Heart left ventricle (tissue), 16 donors: ENCODE results near the gene PVR. TPM values are rescaled to one million over a fixed set of nuclear protein-coding genes. Genes with fewer than 3 reads are reported as not detected.

Experiments
- ATAC-seq, 4 donors: fragments of 200-7000 bp; cut with Tn5 transposase; one replicate each; pipeline ENCODE4 v1.9.1; 2020 to 2022; ENCODE audit warnings: moderate library complexity in 4 of 4, mild to moderate bottlenecking in 3 of 4, moderate number of reproducible peaks in 1 of 4
- DNase-seq, 5 donors: peaks; one replicate each; pipeline ENCODE4 v3.0.0-alpha.2; 2020
- H3K27ac ChIP-seq, 12 donors: fragments of 200-600 bp; sonication (generic) in 4 of 12; one replicate each; pipeline versions ENCODE4 v1.5.0 to v1.8.0; 2016 to 2022; ENCODE audit warnings: mild to moderate bottlenecking in 2 of 12
- H3K27me3 ChIP-seq, 9 donors: fragments of 200-600 bp; sonication (generic) in 2 of 9; one replicate each; pipeline versions ENCODE4 v1.5.1 to v1.8.0; 2016 to 2022; ENCODE audit warnings: mild to moderate bottlenecking in 3 of 9
- H3K36me3 ChIP-seq, 9 donors: fragments of 200-600 bp; sonication (generic) in 2 of 9; one replicate each; pipeline versions ENCODE4 v1.5.0 to v1.8.0; 2018 to 2022; ENCODE audit warnings: mild to moderate bottlenecking in 2 of 9
- H3K4me1 ChIP-seq, 12 donors: fragments of 200-600 bp; sonication (generic) in 4 of 12; one replicate each; pipeline versions ENCODE4 v1.5.0 to v1.8.0; 2016 to 2022; ENCODE audit warnings: mild to moderate bottlenecking in 3 of 12
- H3K4me3 ChIP-seq, 12 donors: fragments of 200-600 bp; sonication (generic) in 4 of 12; one replicate each; pipeline versions ENCODE4 v1.5.0 to v1.8.0; 2017 to 2022; ENCODE audit warnings: mild to moderate bottlenecking in 9 of 12, moderate library complexity in 4 of 12
- H3K9me3 ChIP-seq, 12 donors: fragments of 200-600 bp; sonication (generic) in 4 of 12; one replicate each; pipeline versions ENCODE4 v1.5.0 to v1.8.0; 2016 to 2022; ENCODE audit warnings: mild to moderate bottlenecking in 1 of 12
- POLR2A ChIP-seq, 2 donors: fragments of 450-650 bp; IDR thresholded peaks; one replicate each; pipeline ENCODE4 v1.6.1; 2017; ENCODE audit warnings: antibody characterized with exemption in 2 of 2, mild to moderate bottlenecking in 2 of 2, moderate library complexity in 2 of 2
- WGBS, 4 donors: extraction: QIAGEN DNeasy Blood & Tissue Kit in 2 of 4; methylation state at CpG; one replicate each; pipeline versions ENCODE4 v1.1.5 to v1.1.7; 2013 to 2018; 5-methylcytosine and 5-hydroxymethylcytosine counted together
- intact Hi-C, 10 donors: fragments of 100-400 bp; cut with DNase I; formaldehyde crosslinking; loops; one replicate each; pipeline versions ENCODE4 v1.11.1 to v1.14.2; 2022
- long read RNA-seq, 3 donors: library from polyadenylated mRNA; unstranded; transcript quantifications; one replicate each; pipeline ENCODE4 v2.0.0, GENCODE V29; 2020 to 2021
- polyA plus RNA-seq, 2 donors: library from polyadenylated mRNA; stranded (reverse); fragments of 200-250 nt; gene quantifications; one replicate each; pipeline ENCODE4 v1.2.3, GENCODE V29; 2013
- total RNA-seq, 9 donors: library from RNA; depleted of rRNA in 2 of 9; stranded (reverse); fragments of >200 nt in 2 of 9; fragmentation: NEBNext Ultra II Directional in 3 of 9; extraction: Animal tissue kit (Norgen Biotek cat#: 25700) in 3 of 9; gene quantifications; one replicate each; pipeline versions ENCODE4 v1.1.0 to v1.2.4, GENCODE V29; 2016 to 2023
- TF ChIP-seq, protein P1 (sequence below), 12 donors: fragments of 200-600 bp; sonication (generic) in 4 of 12; IDR thresholded peaks; one replicate each; pipeline versions ENCODE4 v1.5.0 to v1.8.0; 2018 to 2022; ENCODE audit warnings: antibody characterized with exemption in 12 of 12, mild to moderate bottlenecking in 5 of 12
- donor health status: ischemic (EF 13 %, LVEDD 7.1; RV severe dilation, severe dysfunction).
- donor health status: healthy with polysubstance abuse.
- donor health status: DM: no; HTN: yes; CAD: no.
- donor health status: DM: no; HTN: no; CAD: no.
- donor health status: ischemic (EF 25% LVEDD 6.9; RV normal size, moderate dysfunction).
- donor health status: ischemic (EF 25% LVEDD 5.7; RV mildly dilated, moderate dysfunction).
- donor health status: healthy.
- donor health status: DM: yes; HTN: yes; CAD: no.
- donor health status: ischemic (EF 35%, LVEDD 5.7; RV mildly dilated, moderate dysfunction).
- donor health status: nonischemic (EF 11% LVEDD 7.7; RV severe dilation, severe dysfunction).
- donor health status: DM: yes; HTN: yes; CAD: no.
- donor health status: PGD.
- donor health status: ischemic (EF 29% LVEDD 5.4; RV normal size, mild dysfunction).
- donor health status: nonischemic (EF 23%, LVEDD 6.1; RV moderate dilation, normal function).

PVR gene, protein sequence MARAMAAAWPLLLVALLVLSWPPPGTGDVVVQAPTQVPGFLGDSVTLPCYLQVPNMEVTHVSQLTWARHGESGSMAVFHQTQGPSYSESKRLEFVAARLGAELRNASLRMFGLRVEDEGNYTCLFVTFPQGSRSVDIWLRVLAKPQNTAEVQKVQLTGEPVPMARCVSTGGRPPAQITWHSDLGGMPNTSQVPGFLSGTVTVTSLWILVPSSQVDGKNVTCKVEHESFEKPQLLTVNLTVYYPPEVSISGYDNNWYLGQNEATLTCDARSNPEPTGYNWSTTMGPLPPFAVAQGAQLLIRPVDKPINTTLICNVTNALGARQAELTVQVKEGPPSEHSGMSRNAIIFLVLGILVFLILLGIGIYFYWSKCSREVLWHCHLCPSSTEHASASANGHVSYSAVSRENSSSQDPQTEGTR
- total RNA-seq (100 to 1,000 TPM in 2 of 9 donors, 10 to 100 TPM in 7; 33.7 to 140 (median 49.1) TPM), polyA plus RNA-seq (100 to 1,000 TPM in 1 of 2 donors, 10 to 100 TPM in 1; 34.1 to 143 TPM)
- long read RNA-seq, donor 1, transcript PVR-204 (6 exons, 1,344 nt): minor isoform, 19 of 72 reads
- long read RNA-seq, donor 1, transcript PVR-205 (8 exons, 3,325 nt): major isoform, 24 of 72 reads
- long read RNA-seq, donor 1, partial matches to known transcripts: 10 of 72 reads
- long read RNA-seq, donor 1, other reads (novel, unspliced or antisense): 18 of 72 reads
- long read RNA-seq, donor 2, transcript PVR-203 (8 exons, 3,078 nt): minor isoform, 17 of 467 reads
- long read RNA-seq, donor 2, transcript PVR-204 (6 exons, 1,344 nt): major isoform, 203 of 467 reads
- long read RNA-seq, donor 2, transcript PVR-202 (7 exons, 3,166 nt): minor isoform, 8 of 467 reads
- long read RNA-seq, donor 2, transcript PVR-205 (8 exons, 3,325 nt): minor isoform, 166 of 467 reads
- long read RNA-seq, donor 2, partial matches to known transcripts: 30 of 467 reads
- long read RNA-seq, donor 2, other reads (novel, unspliced or antisense): 43 of 467 reads
- long read RNA-seq, donor 3, transcript PVR-203 (8 exons, 3,078 nt): minor isoform, 8 of 248 reads
- long read RNA-seq, donor 3, transcript PVR-204 (6 exons, 1,344 nt): minor isoform, 35 of 248 reads
- long read RNA-seq, donor 3, transcript PVR-202 (7 exons, 3,166 nt): minor isoform, 10 of 248 reads
- long read RNA-seq, donor 3, transcript PVR-205 (8 exons, 3,325 nt): major isoform, 92 of 248 reads
- long read RNA-seq, donor 3, partial matches to known transcripts: 82 of 248 reads
- long read RNA-seq, donor 3, other reads (novel, unspliced or antisense): 21 of 248 reads

DNA sequence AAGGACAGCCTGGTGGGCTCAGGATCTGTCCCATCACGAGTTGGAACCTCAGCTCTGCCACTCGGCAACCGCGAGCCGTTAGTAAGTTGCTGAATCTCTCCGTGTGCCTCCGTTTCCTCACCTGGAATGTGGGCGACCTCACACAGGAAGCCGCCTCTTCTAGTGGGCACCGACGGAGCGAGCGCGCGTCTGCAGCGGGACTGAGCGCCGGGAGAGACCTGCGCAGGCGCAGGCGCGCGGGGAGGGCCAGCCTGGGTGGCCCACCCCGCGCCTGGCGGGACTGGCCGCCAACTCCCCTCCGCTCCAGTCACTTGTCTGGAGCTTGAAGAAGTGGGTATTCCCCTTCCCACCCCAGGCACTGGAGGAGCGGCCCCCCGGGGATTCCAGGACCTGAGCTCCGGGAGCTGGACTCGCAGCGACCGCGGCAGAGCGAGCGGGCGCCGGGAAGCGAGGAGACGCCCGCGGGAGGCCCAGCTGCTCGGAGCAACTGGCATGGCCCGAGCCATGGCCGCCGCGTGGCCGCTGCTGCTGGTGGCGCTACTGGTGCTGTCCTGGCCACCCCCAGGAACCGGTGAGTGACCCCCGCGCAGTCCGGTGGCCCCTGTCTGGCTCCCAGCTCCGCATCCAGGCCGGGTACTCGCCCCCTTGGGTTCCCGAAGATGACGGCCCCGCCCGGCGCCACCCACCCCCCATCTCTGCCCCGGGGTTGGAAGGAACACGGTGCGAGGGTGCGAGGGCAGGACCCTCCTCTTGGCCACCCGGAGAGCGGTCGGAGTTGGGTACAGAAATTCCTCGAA, at the start of gene PVR:
TSS of gene PVR (plus strand) at position 306 of the 797 bp plus-strand sequence. CDS start at position 493, 187 bp downstream.
- Histone ChIP-seq H3K9me3 (no peaks in the 10 kb centered on the region), H3K27ac (peak within 1 kb of the TSS; percentile 57 to 96 (median 88)), H3K4me3 (peak within 1 kb of the TSS; percentile 59 to 95 (median 80)), H3K36me3 (peaks cover 0 to 4% (median 0%) of the 10 kb centered on the region in 9 donors), H3K27me3 (no peaks in the 10 kb centered on the region), H3K4me1 (peaks cover 6 to 44% (median 32%) of the 10 kb centered on the region in 12 donors)
- peak; percentile 61 to 94 (median 92) for ATAC-seq
- WGBS, 4 donors: 0 to 1% (median 1%) methylated on average over 32 to 70 of the region's 70 CpGs
- intact Hi-C loops: loop anchor here in 1 of 10 donors (5.0 kb wide), 1 partner anchor 37 kb away; no protein-coding TSS in a partner anchor
- DNase-seq: peak; percentile 75 to 89 (median 82)
- TF ChIP-seq, protein P1, sequence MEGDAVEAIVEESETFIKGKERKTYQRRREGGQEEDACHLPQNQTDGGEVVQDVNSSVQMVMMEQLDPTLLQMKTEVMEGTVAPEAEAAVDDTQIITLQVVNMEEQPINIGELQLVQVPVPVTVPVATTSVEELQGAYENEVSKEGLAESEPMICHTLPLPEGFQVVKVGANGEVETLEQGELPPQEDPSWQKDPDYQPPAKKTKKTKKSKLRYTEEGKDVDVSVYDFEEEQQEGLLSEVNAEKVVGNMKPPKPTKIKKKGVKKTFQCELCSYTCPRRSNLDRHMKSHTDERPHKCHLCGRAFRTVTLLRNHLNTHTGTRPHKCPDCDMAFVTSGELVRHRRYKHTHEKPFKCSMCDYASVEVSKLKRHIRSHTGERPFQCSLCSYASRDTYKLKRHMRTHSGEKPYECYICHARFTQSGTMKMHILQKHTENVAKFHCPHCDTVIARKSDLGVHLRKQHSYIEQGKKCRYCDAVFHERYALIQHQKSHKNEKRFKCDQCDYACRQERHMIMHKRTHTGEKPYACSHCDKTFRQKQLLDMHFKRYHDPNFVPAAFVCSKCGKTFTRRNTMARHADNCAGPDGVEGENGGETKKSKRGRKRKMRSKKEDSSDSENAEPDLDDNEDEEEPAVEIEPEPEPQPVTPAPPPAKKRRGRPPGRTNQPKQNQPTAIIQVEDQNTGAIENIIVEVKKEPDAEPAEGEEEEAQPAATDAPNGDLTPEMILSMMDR (IDR thresholded peaks at IDR 0.05): peak in 1 of 12 donors; percentile 20
- TF ChIP-seq POLR2A (IDR thresholded peaks at IDR 0.05): peak in 1 of 2 donors; percentile 86

DNA sequence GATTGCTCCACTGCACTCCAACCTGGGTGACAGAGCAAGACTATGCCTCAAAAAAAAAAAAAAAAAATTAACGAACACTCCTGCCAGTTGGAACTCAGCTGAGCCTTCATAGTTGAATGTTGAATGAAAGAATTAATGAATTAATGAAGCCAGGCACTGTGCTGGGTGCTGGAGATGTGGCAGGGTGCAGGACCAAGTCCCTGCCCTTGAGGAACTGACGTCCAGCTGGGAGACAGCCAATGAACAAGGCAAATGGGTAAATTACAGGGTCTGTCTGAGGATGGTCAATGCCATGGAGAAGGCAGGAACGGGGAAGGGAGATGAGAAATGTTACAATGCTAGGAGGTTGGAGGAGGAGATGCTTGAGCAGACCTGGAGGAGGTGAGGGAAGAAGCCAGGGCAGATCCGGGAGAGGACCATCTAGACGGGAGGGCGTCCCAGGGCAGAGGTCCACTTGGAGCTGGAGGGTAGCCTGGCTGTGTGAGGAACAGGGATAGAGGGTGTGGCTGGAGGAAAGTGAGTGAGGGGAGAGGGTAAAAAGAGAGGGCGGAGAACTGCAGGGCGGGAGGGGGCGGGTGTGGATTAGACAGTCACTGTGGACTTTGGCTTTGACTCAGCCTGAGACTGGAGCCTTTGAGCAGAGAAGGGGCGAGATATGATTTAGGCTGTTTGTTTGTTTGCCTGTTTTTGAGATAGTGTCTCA, 47.1 kb upstream of the PVR start:
- intact Hi-C loops: no loop called here
- Histone ChIP-seq H3K4me3 (no peak overlapping the region), H3K27me3 (peaks cover 0 to 5% (median 0%) of the 10 kb centered on the region in 9 donors), H3K9me3 (peaks cover 0 to 5% (median 0%) of the 10 kb centered on the region in 12 donors), H3K27ac (no peak overlapping the region), H3K4me1 (peaks cover 0 to 12% (median 5%) of the 10 kb centered on the region in 12 donors), H3K36me3 (no peaks in the 10 kb centered on the region)
- DNase-seq: no peak
- TF ChIP-seq, protein P1 (IDR thresholded peaks at IDR 0.05): no peak
- no peak for TF ChIP-seq POLR2A (IDR thresholded peaks at IDR 0.05)
- no peak for ATAC-seq
- 78 to 82% (median 81%) methylated on average over 10 of the region's 10 CpGs for WGBS, 4 donors

DNA sequence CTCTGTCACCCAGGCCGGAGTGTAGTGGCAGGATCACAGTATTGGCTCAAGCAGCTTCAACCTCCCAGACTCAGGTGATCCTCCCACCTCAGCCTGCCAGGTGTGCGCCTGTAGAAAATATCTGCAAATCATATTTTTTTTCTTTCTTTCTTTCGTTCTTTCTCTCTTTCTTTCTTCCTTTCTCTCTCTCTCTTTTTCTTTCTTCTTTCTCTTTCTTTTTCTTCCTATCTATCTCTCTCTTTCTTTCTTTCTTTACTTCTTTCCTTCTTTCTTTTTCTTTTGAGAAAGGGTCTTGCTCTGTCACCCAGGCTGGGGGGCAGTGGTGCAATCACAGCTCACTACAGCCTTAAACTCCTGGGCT, 46.6 kb upstream of the PVR start:
- TF ChIP-seq, protein P1 (IDR thresholded peaks at IDR 0.05): no peak
- no peak for TF ChIP-seq POLR2A (IDR thresholded peaks at IDR 0.05)
- no peak overlapping the region for H3K4me3 ChIP-seq
- no peak overlapping the region for H3K27ac ChIP-seq
- 63 to 79% (median 75%) methylated on average over 3 of the region's 3 CpGs for WGBS, 4 donors
- ATAC-seq (no peak), DNase-seq (no peak)
- H3K4me1 ChIP-seq: peaks cover 0 to 12% (median 5%) of the 10 kb centered on the region in 12 donors
- H3K36me3 ChIP-seq: no peaks in the 10 kb centered on the region
- intact Hi-C loops: no loop called here
- H3K9me3 ChIP-seq: peaks cover 0 to 5% (median 0%) of the 10 kb centered on the region in 12 donors
- peaks cover 0 to 5% (median 0%) of the 10 kb centered on the region in 9 donors for H3K27me3 ChIP-seq
